Kidney (tissue), 14 donors: Measurements from ENCODE around the gene PATJ. TPM values are rescaled to one million over a fixed set of nuclear protein-coding genes. Genes with fewer than 3 reads are reported as not detected.

ENCODE experiments used
- DNase-seq, 5 donors: peaks; one replicate each; pipeline ENCODE4 v3.0.0-alpha.2; 2013 to 2020
- FAIRE-seq: peaks from 2 replicates; lab custom pipeline; 2012; peaks lifted over from hg19 to GRCh38; lab: Jason Lieb, UNC
- H3K27ac ChIP-seq, 2 donors: one replicate each; pipeline ENCODE4 v1.7.0; 2013; ENCODE audit warnings: low read depth in 2 of 2, low read length in 2 of 2, inconsistent platforms in 1 of 2
- H3K27me3 ChIP-seq: one replicate; pipeline ENCODE4 v1.7.1; 2013; ENCODE audit warnings: low read length, inconsistent platforms; ENCODE audit not compliant: control insufficient read depth, insufficient read depth
- H3K36me3 ChIP-seq, 3 donors: one replicate each; pipeline versions ENCODE4 v1.7.0 to v1.7.1; 2013; ENCODE audit warnings: low read length in 3 of 3, control low read depth in 1 of 3, inconsistent platforms in 1 of 3; ENCODE audit not compliant: insufficient read depth in 3 of 3, control insufficient read depth in 2 of 3
- H3K4me1 ChIP-seq, 3 donors: one replicate each; pipeline versions ENCODE4 v1.7.0 to v1.7.1; 2013; ENCODE audit warnings: low read length in 3 of 3, inconsistent platforms in 1 of 3, low read depth in 1 of 3; ENCODE audit not compliant: control insufficient read depth in 2 of 3, insufficient read depth in 2 of 3
- H3K4me3 ChIP-seq, 3 donors: one replicate each; pipeline versions ENCODE4 v1.7.0 to v1.8.1; 2013; ENCODE audit warnings: low read length in 3 of 3, control low read depth in 1 of 3, inconsistent platforms in 1 of 3
- H3K9ac ChIP-seq, 3 donors: one replicate each; pipeline versions ENCODE4 v1.7.0 to v1.7.1; 2013; ENCODE audit warnings: low read length in 3 of 3, control low read depth in 1 of 3, inconsistent platforms in 1 of 3
- H3K9me3 ChIP-seq, 3 donors: one replicate each; pipeline versions ENCODE4 v1.7.0 to v1.7.1; 2013; ENCODE audit warnings: low read length in 3 of 3, control low read depth in 1 of 3, inconsistent platforms in 1 of 3; ENCODE audit not compliant: control insufficient read depth in 2 of 3, insufficient read depth in 1 of 3
- intact Hi-C: fragments of 100-400 bp; cut with DNase I; formaldehyde crosslinking; loops from one replicate; pipeline ENCODE4 v1.11.1; 2022
- polyA plus RNA-seq: library from polyadenylated mRNA; stranded (reverse); fragments of 350-450 nt; fragmentation: Illumina TruSeq; extraction: RNeasy Lipid Tissue Mini Kit (QIAGEN cat#74804); gene quantifications from one replicate; pipeline ENCODE4 v1.2.3, GENCODE V29; 2014; ENCODE audit warnings: low read depth, low replicate concordance; ENCODE audit not compliant: insufficient read depth
- total RNA-seq: library from RNA; stranded (reverse); fragmentation: NEBNext Ultra II Directional; extraction: Animal tissue kit (Norgen Biotek cat#: 25700); gene quantifications from one replicate; pipeline ENCODE4 v1.2.1, GENCODE V29; 2021
- TF ChIP-seq, protein P1 (sequence below): IDR thresholded peaks from 3 replicates; pipeline ENCODE4 v1.5.1; 2012; ENCODE audit warnings: mild to moderate bottlenecking, moderate library complexity, borderline replicate concordance; ENCODE audit not compliant: insufficient read depth; ENCODE audit errors: extremely low read depth
- donor health status: control.
- donor health status: control.
- donor health status: control.
- donor health status: control.
- donor health status: control.
- donor health status: DM: yes; HTN: yes; CAD: no.
- donor health status: Normal renal cell carcinoma (clear cell type).

PATJ gene
- total and polyA plus RNA-seq, 2 donors from 2014 or later: 44.0 to 98.0 TPM

DNA sequence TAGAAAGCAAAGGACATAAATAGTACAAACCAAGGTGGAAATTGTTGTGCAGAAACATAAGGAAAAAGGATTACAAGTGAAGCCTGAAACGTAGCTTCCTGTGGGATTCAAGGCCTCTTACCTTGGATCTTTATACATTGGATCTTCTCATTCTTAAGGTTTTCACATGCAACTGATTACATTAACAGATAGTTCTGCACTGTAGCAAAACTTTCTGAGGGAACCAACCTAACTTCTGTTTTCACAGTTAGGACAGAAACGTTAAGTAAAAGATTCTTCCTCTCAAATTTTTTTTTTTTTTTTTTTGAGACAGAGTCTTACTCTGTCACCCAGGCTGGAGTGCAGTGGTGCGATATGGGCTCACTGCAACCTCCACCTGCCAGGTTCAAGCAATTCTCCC, 9.6 kb upstream of the PATJ start:
- no peaks in the 10 kb centered on the region for H3K27me3 ChIP-seq
- H3K27ac ChIP-seq: no peak overlapping the region
- DNase-seq: no peak
- TF ChIP-seq, protein P1, sequence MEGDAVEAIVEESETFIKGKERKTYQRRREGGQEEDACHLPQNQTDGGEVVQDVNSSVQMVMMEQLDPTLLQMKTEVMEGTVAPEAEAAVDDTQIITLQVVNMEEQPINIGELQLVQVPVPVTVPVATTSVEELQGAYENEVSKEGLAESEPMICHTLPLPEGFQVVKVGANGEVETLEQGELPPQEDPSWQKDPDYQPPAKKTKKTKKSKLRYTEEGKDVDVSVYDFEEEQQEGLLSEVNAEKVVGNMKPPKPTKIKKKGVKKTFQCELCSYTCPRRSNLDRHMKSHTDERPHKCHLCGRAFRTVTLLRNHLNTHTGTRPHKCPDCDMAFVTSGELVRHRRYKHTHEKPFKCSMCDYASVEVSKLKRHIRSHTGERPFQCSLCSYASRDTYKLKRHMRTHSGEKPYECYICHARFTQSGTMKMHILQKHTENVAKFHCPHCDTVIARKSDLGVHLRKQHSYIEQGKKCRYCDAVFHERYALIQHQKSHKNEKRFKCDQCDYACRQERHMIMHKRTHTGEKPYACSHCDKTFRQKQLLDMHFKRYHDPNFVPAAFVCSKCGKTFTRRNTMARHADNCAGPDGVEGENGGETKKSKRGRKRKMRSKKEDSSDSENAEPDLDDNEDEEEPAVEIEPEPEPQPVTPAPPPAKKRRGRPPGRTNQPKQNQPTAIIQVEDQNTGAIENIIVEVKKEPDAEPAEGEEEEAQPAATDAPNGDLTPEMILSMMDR: no peak
- intact Hi-C loops: no loop called here
- H3K4me1 ChIP-seq: no peaks in the 10 kb centered on the region
- FAIRE-seq: no peak
- H3K9ac ChIP-seq: no peak overlapping the region
- H3K4me3 ChIP-seq: no peak overlapping the region
- H3K36me3 ChIP-seq: no peaks in the 10 kb centered on the region
- no peaks in the 10 kb centered on the region for H3K9me3 ChIP-seq

- DNase-seq (no peak), FAIRE-seq (no peak)
- TF ChIP-seq, protein P1: no peak
- no peaks in the 10 kb centered on the region for H3K9me3 ChIP-seq
- no peaks in the 10 kb centered on the region for H3K36me3 ChIP-seq
- peak overlapping the region in 2 of 3 donors; percentile 85 to 89 for H3K9ac ChIP-seq
- H3K27ac ChIP-seq: peak overlapping the region; percentile 95
- peak overlapping the region; percentile 88 to 93 (median 92) for H3K4me3 ChIP-seq
- H3K27me3 ChIP-seq: no peaks in the 10 kb centered on the region
- intact Hi-C loops: no loop called here
- H3K4me1 ChIP-seq: peaks cover 0 to 6% (median 3%) of the 10 kb centered on the region in 3 donors
These were observed 1.3 kb upstream of the PATJ start for GRCh38 chr1:61740751-61741700.

GRCh38 chr1:61742620-61743430, 545 bp downstream of the PATJ start:
- no peaks in the 10 kb centered on the region for H3K9me3 ChIP-seq
- H3K4me1 ChIP-seq: peaks cover 0 to 12% (median 3%) of the 10 kb centered on the region in 3 donors
- peak overlapping the region; percentile 47 to 93 (median 61) for H3K9ac ChIP-seq
- H3K36me3 ChIP-seq: no peaks in the 10 kb centered on the region
- H3K27ac ChIP-seq: peak overlapping the region; percentile 95 to 97
- FAIRE-seq (no peak), DNase-seq (peak; percentile 61 to 86 (median 76))
- no peaks in the 10 kb centered on the region for H3K27me3 ChIP-seq
- peak overlapping the region; percentile 73 to 92 (median 73) for H3K4me3 ChIP-seq
- TF ChIP-seq, protein P1: no peak
- intact Hi-C loops: no loop called here
